Fibroblast of skin of right quadriceps (primary cell): ENCODE data around the gene AFP.

Experiments
- DNase-seq: peaks from one replicate; pipeline ENCODE4 v3.0.0-alpha.2; 2013

AFP gene

GRCh38 chr4:73415807-73416238 is 20.2 kb upstream of the AFP start:
- DNase-seq: no peak

GRCh38 chr4:73416423-73417087 is 19.5 kb upstream of the AFP start:
- no peak for DNase-seq

GRCh38 chr4:73417342-73417741 is 18.7 kb upstream of the AFP start:
- no peak for DNase-seq

DNA sequence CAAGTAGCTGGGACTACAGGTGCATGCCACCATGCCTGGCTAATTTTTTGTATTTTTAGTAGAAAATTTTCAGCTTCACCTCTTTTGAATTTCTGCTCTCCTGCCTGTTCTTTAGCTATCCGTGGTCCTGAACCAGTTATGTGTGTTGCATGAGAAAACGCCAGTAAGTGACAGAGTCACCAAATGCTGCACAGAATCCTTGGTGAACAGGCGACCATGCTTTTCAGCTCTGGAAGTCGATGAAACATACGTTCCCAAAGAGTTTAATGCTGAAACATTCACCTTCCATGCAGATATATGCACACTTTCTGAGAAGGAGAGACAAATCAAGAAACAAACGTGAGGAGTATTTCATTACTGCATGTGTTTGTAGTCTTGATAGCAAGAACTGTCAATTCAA is 18.0 kb upstream of the AFP start:
- peak; percentile 4 for DNase-seq

DNA sequence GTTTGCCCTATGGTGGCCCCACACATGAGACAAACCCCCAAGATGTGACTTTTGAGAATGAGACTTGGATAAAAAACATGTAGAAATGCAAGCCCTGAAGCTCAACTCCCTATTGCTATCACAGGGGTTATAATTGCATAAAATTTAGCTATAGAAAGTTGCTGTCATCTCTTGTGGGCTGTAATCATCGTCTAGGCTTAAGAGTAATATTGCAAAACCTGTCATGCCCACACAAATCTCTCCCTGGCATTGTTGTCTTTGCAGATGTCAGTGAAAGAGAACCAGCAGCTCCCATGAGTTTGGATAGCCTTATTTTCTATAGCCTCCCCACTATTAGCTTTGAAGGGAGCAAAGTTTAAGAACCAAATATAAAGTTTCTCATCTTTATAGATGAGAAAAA is 17.3 kb upstream of the AFP start:
- DNase-seq: no peak

DNA sequence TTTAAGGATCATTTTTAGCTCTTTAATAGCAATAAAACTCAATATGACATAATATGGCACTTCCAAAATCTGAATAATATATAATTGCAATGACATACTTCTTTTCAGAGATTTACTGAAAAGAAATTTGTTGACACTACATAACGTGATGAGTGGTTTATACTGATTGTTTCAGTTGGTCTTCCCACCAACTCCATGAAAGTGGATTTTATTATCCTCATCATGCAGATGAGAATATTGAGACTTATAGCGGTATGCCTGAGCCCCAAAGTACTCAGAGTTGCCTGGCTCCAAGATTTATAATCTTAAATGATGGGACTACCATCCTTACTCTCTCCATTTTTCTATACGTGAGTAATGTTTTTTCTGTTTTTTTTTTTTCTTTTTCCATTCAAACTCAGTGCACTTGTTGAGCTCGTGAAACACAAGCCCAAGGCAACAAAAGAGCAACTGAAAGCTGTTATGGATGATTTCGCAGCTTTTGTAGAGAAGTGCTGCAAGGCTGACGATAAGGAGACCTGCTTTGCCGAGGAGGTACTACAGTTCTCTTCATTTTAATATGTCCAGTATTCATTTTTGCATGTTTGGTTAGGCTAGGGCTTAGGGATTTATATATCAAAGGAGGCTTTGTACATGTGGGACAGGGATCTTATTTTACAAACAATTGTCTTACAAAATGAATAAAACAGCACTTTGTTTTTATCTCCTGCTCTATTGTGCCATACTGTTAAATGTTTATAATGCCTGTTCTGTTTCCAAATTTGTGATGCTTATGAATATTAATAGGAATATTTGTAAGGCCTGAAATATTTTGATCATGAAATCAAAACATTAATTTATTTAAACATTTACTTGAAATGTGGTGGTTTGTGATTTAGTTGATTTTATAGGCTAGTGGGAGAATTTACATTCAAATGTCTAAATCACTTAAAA is 16.6 kb upstream of the AFP start:
- DNase-seq: no peak

- no peak for DNase-seq
Observed at GRCh38 chr4:73420615-73421014, 15.4 kb upstream of the AFP start.

DNA sequence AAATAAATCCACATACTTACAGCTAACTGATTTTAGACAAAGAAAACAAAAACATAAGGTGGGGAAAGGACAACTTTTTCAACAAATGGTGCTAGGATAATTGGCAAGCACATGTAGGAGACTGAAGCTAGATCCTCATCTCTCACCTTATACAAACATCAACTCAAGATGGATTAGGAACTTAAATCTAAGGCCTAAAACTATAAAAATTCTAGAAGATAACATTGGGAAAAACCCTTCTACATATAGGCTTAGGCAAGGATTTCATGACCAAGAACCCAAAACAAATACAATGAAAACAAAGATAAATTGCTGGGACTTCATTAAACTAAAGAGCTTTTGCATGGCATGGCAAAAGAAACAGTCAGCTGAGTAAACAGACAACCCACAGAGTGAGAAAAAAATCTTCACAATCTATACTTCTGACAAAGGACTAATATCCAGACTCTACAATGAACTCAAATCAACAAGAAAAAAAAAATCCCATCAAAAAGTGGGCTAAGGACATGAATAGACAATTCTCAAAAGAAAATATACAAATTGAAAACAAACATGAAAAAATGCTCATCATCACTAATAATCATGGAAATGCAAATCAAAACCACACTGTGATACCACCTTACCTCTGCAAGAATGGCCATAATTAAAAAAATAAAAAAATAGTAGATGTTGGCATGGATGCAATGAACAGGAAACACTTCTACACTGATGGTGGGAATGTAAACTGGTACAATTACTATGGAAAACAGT is 14.1 kb upstream of the AFP start:
- DNase-seq: no peak

DNA sequence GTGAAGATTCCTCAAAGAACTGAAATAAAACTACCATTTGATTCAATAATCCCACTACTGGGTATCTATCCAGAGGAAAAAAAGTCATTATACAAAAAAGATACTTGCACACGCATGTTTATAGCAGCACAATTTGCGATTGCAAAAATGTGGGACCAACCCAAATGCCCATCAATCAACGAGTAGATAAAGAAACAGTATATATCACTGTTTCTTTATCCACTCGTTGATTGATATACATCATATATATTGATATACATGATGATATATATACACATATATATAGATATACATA is 13.6 kb upstream of the AFP start:
- no peak for DNase-seq

- DNase-seq: no peak
Observed at GRCh38 chr4:73423184-73423583, 12.8 kb upstream of the AFP start.

DNA sequence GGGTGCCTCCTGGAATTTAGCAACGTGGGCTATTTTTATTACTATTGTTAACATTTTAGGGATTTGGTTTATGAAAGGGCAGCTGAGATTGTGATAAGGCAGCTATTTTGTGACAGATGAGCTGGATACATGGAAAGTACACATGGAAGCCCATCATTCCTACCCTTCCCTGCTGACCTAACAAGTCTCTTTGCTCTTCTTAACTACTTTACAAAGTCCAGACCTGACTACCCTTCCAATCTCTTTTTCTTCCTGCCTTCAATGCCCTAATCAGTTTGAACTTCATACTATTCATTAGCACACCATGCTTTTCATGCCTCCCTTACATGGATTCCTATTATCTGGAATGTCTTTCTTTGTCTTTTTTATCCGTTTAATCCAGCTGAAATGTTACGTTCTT is 9.4 kb upstream of the AFP start:
- no peak for DNase-seq

- no peak for DNase-seq
Observed at GRCh38 chr4:73429118-73429517, 6.9 kb upstream of the AFP start.

- no peak for DNase-seq
Observed at GRCh38 chr4:73429826-73430587, 6.0 kb upstream of the AFP start.

DNA sequence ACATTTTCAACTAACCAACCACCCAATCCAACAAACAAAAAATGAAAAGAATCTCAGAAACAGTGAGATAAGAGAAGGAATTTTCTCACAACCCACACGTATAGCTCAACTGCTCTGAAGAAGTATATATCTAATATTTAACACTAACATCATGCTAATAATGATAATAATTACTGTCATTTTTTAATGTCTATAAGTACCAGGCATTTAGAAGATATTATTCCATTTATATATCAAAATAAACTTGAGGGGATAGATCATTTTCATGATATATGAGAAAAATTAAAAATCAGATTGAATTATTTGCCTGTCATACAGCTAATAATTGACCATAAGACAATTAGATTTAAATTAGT is 4.2 kb upstream of the AFP start:
- no peak for DNase-seq

GRCh38 chr4:73432169-73433000 is 3.6 kb upstream of the AFP start:
- DNase-seq: no peak

GRCh38 chr4:73433140-73433539 is 2.9 kb upstream of the AFP start:
- no peak for DNase-seq

GRCh38 chr4:73434311-73434710 is 1.7 kb upstream of the AFP start:
- DNase-seq: no peak

GRCh38 chr4:73436674-73437557 is 895 bp downstream of the AFP start:
- DNase-seq: no peak

DNA sequence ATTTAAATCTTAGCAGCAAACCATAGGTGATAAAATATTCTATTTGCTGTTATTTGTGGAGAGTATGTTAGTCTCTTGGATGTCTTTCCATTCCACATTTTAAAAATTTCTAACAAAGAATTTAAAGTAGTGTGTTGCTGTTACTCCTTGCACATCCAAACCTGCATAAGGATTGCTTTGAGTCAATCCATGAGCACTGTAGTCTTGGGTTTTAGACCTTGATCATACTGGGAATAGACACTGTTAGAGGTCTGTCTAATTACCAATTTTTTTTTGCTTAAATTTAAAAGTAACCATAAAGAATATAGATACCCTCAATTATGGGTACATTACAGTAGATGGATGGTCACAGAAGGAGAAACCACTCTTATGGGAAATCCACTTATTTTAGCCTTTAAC is 1.5 kb downstream of the AFP start:
- no peak for DNase-seq

- no peak for DNase-seq
Observed at GRCh38 chr4:73438048-73438447, 2.0 kb downstream of the AFP start.

DNA sequence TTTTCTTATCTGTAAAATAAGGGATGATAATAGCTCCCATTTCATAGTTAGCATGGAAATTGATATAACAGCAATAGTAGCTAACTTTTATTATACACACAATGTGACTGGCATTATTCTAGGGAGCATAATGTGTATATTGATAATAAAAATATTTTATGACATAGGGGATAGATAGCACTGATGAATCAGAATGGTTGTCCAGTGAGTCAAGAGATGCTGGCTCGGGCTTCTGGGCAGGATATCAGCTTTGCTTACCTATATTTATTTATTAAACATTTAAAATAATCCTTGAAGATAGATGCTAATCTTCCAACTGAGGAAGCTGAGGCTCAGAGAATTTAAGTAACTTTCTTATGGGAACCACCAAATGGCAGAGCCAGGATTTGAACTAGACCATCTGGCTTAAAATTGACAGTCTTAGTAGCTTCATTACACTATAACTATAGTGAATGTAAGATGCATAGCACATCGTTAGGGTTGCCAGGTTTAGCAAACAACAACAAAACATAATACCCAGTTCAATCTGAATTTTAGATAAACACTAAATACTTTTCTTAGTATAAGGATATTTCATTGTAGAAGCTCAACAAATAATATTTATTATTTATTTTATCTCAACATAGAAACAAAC is 2.7 kb downstream of the AFP start:
- no peak for DNase-seq
